ENCODE data around the gene SH2D3A. TPM values are rescaled to one million over a fixed set of nuclear protein-coding genes. Genes with fewer than 3 reads are reported as not detected.
A peak's percentile ranks its signal among the peaks of the same experiment; 100 is the strongest.
"Not testable (repeated sequence)": the region's sequence is repeated elsewhere in the genome, so short reads cannot be mapped to it uniquely, and the experiment has no call there.

The SH2D3A gene
- polyA plus RNA-seq, 3 donors from 2014 or later = 7.4 to 13.6 (median 7.7) TPM

DNA sequence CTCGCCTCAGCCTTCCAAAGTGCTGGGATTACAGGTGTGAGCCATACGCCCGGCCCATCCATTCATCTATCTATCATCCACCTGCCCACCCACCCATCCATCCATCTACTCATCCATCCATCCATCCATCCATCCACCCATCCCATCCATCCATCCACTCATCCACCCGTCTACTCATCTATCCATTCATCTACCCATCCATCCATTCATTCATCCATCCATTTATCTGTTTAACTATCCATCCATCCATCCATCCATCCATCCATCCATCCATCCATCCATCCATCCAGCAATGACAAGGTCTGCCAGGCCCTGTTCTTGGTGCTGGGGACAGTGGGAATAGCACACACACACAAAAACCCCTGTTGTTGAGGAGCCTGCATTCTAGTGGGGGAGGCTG, 9.8 kb upstream of the SH2D3A start:
- Mint-ChIP-seq H3K27me3 (ENCODE audit: low read depth in 3 of 3) (peaks cover 2 to 18% (median 8%) of the 10 kb centered on the region in 3 donors), H3K4me1 (peaks cover 70 to 77% of the 10 kb centered on the region in 2 donors), H3K4me3 (peak overlapping the region; percentile 23 to 75 (median 47)), H3K36me3 (peaks cover 20 to 32% (median 21%) of the 10 kb centered on the region in 3 donors), H3K27ac (peak overlapping the region; percentile 74 to 95 (median 88)), H3K9me3 (no peaks in the 10 kb centered on the region)
- DNase-seq = no peak

DNA sequence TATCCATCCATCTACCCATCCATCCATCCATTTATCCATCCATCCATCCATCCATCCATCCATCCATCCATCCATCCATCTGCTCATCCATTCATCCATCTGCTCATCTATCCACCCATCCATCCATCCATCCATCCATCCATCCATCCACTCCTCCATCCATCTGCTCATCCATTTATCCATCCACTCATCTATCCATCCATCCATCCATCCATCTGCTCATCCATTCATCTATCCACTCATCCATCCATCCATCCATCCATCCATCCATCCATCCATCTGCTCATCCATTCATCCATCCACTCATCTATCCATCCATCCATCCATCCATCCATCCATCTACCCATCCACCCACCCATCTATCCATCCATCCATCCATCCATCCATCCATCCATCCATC, 8.8 kb upstream of the SH2D3A start:
- Mint-ChIP-seq H3K4me1 (peaks cover 67 to 76% of the 10 kb centered on the region in 2 donors), H3K27me3 (ENCODE audit: low read depth in 3 of 3) (peaks cover 2 to 22% (median 8%) of the 10 kb centered on the region in 3 donors), H3K27ac (peak overlapping the region; percentile 48 to 92 (median 76)), H3K36me3 (peaks cover 20 to 24% (median 21%) of the 10 kb centered on the region in 3 donors), H3K4me3 (peak overlapping the region; percentile 16 to 61 (median 38))
- not testable (repeated sequence) for H3K9me3 Mint-ChIP-seq, DNase-seq

DNA sequence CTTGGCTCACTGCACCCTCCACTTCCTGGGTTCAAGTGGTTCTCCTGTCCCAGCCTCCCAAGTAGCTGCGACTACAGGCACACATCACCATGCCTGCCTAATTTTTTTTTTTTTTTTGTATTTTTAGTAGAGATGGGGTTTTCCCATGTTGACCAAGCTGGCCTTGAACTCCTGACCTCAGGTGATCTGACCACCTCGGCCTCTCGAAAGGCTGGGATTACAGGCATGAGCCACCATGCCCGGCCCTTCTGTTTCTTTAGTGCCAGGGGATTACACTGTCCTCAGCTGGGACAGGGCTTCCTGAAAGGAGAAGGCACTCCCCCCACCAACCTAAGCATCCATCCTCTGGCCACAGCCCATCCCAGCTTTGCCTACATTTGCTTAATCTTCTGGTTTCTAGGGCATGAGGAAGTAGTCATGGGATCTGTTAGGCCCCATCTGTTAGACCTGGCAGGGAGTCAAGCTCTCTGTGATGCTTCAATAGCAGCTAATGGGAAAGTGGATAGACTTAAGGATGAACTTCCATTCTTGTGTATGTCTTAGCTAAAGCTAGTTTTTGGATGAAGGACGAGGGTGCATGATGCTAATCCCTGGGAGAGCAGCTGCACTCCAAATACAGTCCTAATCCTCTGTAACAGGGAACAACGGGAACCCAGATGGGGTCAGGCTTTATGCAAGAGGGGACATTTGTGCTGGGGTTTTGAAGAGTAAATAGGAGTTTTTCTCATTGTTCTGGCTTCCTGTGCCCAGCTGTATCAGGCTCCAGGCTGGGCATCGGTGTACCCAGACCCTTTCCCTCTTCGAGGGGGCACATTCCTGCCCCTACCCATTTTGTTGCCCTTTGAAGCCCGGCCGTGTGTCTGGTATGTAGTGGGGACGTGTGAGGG, 7.8 kb upstream of the SH2D3A start:
- DNase-seq = no peak
- peaks cover 5 to 22% (median 8%) of the 10 kb centered on the region in 3 donors for H3K27me3 Mint-ChIP-seq (ENCODE audit: low read depth in 3 of 3)
- peak overlapping the region; percentile 71 to 92 (median 85) for H3K27ac Mint-ChIP-seq
- peak overlapping the region; percentile 64 to 91 (median 68) for H3K4me3 Mint-ChIP-seq
- H3K36me3 Mint-ChIP-seq = peaks cover 20 to 24% (median 21%) of the 10 kb centered on the region in 3 donors
- H3K4me1 Mint-ChIP-seq = peaks cover 65 to 76% of the 10 kb centered on the region in 2 donors
- H3K9me3 Mint-ChIP-seq = no peaks in the 10 kb centered on the region

DNA sequence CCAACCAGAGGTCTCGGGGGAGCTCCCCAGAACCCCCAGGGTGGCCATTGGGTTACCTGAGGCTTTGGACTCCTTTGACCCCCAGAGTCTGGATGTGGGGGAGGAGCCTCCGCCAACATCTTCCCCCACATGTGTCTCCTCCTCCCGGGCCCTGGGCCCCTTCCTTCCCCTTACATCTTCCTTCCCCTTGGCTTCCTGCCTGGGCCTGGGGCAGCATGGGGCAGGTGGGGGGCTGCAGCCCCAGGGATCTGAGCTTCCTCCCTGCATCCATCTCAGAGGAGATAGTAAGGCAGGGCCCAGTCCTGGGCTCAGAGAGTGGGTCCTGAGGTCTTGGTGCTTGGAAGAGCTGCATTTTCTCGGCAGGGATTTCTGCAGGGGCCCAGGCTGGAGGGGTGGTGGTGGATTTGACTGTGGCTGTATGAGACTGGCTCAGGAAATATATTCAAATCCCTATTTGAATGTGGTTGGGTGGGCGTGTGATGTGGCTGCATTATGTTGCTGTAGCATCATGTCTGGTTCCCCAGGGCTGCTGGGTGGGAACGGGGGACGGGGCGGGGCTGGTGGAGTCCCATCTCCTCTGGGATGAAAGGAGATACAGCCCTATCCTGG, 6.2 kb upstream of the SH2D3A start:
- Mint-ChIP-seq H3K9me3 (no peaks in the 10 kb centered on the region), H3K4me3 (peak overlapping the region; percentile 87 to 94 (median 91)), H3K36me3 (peaks cover 20 to 24% (median 21%) of the 10 kb centered on the region in 3 donors), H3K4me1 (peaks cover 58 to 65% of the 10 kb centered on the region in 2 donors), H3K27ac (peak overlapping the region; percentile 92 to 99 (median 96)), H3K27me3 (ENCODE audit: low read depth in 3 of 3) (peaks cover 5 to 23% (median 8%) of the 10 kb centered on the region in 3 donors)
- DNase-seq = peak; percentile 32 to 45 (median 42)

DNA sequence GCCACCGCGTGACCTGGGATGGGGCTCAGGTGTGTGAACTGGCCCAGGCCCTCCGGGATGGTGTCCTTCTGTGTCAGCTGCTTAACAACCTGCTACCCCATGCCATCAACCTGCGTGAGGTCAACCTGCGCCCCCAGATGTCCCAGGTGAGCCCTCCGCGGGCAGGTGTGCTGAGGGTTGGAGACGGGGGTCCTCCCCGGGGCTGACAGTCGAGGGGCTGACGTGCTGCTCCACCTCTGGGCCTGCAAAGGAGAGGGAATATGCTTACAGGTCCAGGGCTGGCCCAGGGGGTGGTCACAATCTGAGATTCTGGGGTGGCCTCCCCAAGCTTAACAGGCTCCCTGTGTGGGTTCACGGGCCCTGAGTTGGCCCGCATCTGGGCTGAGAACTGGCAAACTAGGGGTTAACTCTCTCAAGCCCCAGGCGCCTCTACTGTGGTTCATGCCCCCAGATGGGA, 5.7 kb upstream of the SH2D3A start:
- Mint-ChIP-seq H3K27me3 (ENCODE audit: low read depth in 3 of 3) (peaks cover 3 to 26% (median 9%) of the 10 kb centered on the region in 3 donors), H3K36me3 (peaks cover 20 to 24% (median 21%) of the 10 kb centered on the region in 3 donors), H3K27ac (peak overlapping the region; percentile 92 to 99 (median 96)), H3K4me3 (peak overlapping the region; percentile 87 to 94 (median 91)), H3K9me3 (no peaks in the 10 kb centered on the region), H3K4me1 (peaks cover 58 to 65% of the 10 kb centered on the region in 2 donors)
- DNase-seq = no peak

DNA sequence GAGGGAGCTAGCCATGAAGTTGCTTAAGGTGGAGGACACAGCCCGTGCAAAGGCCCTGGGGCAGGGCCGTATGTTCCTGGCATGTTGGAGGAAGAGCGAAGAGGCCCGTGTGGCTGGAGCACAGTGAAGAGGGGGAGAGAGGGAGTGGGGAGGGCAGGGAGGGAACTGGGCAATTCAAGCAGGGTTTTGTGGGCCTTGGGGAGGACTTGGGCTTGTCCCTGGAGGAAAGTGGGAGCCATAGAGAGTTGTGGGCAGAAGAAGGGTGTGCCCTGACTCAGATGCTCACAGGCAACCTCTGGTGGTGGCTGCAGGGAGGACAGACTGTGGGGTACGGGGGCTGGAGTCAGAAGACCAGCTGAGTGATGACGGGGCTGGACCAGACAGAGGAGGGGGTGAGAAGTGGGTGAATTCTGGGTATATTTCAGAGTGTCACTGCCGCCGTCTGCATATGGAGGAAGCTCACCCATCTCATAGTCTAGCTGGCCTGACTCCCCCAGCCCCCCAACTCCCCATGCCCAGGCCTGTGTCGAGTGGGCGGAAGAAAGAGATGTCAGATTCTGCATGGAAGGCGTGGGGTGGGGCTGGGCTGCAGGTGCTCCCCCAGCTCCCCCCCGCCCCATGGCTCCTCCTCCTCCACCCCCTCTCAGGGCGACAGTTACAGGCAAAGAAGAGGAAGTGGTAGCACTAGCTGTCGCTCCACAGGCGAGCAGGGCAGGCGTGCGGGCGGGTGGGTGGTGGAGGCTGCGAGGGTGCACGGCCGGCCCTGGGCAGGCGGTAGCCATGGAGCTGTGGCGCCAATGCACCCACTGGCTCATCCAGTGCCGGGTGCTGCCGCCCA, 5.0 kb upstream of the SH2D3A start, which contains the start of gene VAV1:
VAV1 (plus strand) TSS at position 681 of the 838 bp plus-strand sequence; CDS start at position 781, 100 bp downstream.
- peak; percentile 84 to 88 (median 86) for DNase-seq
- Mint-ChIP-seq H3K4me3 (peak within 1 kb of the TSS; percentile 87 to 94 (median 91)), H3K9me3 (no peaks in the 10 kb centered on the region), H3K4me1 (peaks cover 58 to 65% of the 10 kb centered on the region in 2 donors), H3K27ac (peak within 1 kb of the TSS; percentile 92 to 99 (median 96)), H3K36me3 (peaks cover 17 to 21% (median 17%) of the 10 kb centered on the region in 3 donors), H3K27me3 (ENCODE audit: low read depth in 3 of 3) (peaks cover 3 to 26% (median 12%) of the 10 kb centered on the region in 3 donors)

DNA sequence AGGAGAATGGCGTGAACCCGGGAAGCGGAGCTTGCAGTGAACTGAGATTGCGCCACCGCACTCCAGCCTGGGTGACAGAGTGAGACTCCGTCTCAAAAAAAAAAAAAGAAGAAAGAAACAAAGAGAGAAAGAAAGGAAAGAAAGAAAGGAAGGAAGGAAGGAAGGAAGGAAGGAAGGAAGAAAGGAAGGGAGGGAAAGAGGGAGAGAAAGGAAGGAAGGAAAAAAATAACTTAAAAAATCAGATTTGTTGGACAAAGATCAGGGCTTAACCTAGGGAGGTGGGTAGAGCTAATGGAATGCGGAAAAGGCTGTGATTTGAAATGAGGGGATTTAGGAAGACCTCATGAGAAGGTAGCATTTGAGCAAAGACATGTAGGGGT, 4.4 kb upstream of the SH2D3A start:
- DNase-seq, H3K9me3 Mint-ChIP-seq: not testable (repeated sequence)
- H3K27ac Mint-ChIP-seq = peak overlapping the region; percentile 92 to 99 (median 96)
- peaks cover 12 to 15% (median 12%) of the 10 kb centered on the region in 3 donors for H3K36me3 Mint-ChIP-seq
- H3K27me3 Mint-ChIP-seq (ENCODE audit: low read depth in 3 of 3) = peaks cover 3 to 29% (median 12%) of the 10 kb centered on the region in 3 donors
- H3K4me1 Mint-ChIP-seq = peaks cover 58 to 65% of the 10 kb centered on the region in 2 donors
- H3K4me3 Mint-ChIP-seq = peak overlapping the region; percentile 69 to 94 (median 91)

DNA sequence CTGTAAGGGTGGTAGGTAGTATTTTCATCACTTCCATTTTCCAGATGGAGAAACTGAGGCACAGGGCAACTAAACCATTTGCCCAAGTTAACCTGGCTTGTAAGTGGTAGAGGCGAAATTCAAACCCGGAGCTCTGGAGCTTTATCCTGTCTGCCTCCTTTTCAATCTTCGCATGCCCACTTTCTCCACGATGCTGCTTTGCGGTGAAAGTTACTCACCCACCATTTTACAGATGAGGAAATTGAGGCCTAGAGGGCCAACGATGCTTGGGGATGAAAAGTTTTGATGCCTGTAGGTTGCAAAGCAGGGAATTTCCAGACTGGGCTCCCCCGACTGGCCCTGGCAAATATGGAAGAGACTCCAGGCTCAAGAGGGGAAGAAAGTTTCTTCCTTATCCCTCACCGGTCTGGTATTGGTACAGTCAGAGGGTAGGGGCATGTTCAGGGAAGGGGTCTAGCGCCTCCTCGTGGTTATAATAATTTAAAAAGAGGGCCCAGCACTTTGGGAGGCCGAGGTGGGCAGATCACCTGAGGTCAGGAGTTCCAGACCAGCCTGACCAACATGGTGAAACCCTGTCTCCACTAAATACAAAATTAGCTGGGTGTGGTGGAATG, 1.9 kb upstream of the SH2D3A start:
- H3K4me1 Mint-ChIP-seq = peaks cover 43 to 53% of the 10 kb centered on the region in 2 donors

DNA sequence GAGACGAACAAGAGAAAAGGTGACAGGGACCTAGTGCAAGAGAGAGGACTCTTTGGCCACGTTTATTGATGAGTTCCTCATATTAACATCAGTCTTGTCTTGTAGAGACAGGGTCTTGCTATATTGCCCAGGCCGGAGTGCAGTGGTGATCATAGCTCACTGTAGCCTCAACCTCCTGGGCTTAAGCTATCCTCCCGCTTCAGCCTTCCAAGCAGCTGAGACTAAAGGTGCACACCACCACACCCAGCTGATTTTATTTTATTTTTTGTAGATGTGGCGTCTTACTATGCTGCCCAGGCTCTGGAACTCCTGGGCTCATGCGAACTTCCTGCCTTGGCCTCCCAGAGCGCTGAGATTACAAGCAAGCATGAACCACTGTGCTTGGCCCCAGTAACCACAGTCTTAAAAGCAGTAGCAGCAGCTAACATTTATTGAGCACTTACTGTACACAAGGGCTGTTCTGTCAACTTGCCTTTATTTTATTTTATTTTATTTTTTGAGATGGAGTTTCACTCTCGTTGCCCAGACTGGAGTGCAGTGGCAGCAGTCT, 1.1 kb upstream of the SH2D3A start:
- Mint-ChIP-seq H3K4me1 (peaks cover 37 to 47% of the 10 kb centered on the region in 2 donors), H3K9me3 (no peaks in the 10 kb centered on the region), H3K27ac (peak overlapping the region; percentile 90 to 99 (median 98)), H3K27me3 (ENCODE audit: low read depth in 3 of 3) (peaks cover 3 to 25% (median 9%) of the 10 kb centered on the region in 3 donors), H3K36me3 (no peaks in the 10 kb centered on the region), H3K4me3 (peak overlapping the region; percentile 88 to 98 (median 92))
- no peak for DNase-seq

More for the DNA sequence above, 1.9 kb upstream of the SH2D3A start:
- peak overlapping the region; percentile 68 to 99 (median 90) for H3K27ac Mint-ChIP-seq
- no peaks in the 10 kb centered on the region for H3K36me3 Mint-ChIP-seq
- H3K27me3 Mint-ChIP-seq (ENCODE audit: low read depth in 3 of 3) = peaks cover 3 to 25% (median 12%) of the 10 kb centered on the region in 3 donors
- no peaks in the 10 kb centered on the region for H3K9me3 Mint-ChIP-seq
- H3K4me3 Mint-ChIP-seq = peak overlapping the region in 2 of 5 donors; percentile 9 to 45
- DNase-seq = peak in 1 of 3 donors; percentile 30

DNA sequence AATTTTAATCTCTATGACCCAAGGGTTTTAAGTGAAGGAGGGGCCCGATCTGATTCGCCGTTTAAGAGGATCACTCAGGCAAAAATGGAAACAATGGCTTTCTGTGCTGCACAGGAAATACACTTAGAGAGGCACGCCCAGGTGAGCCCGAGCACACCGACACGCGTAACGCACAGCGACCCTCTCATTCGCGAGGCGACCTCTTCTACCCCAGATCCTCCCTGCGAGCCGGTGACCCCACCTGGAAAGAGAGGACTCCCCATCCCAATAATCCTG, 216 bp downstream of the SH2D3A start:
- H3K27me3 Mint-ChIP-seq (ENCODE audit: low read depth in 3 of 3) = peaks cover 3 to 18% (median 4%) of the 10 kb centered on the region in 3 donors
- H3K4me3 Mint-ChIP-seq = peak overlapping the region; percentile 88 to 98 (median 92)
- H3K4me1 Mint-ChIP-seq = peaks cover 33 to 41% of the 10 kb centered on the region in 2 donors
- DNase-seq = peak in 1 of 3 donors; percentile 45
- H3K27ac Mint-ChIP-seq = peak overlapping the region; percentile 90 to 99 (median 98)
- no peaks in the 10 kb centered on the region for H3K36me3 Mint-ChIP-seq
- H3K9me3 Mint-ChIP-seq = no peaks in the 10 kb centered on the region

DNA sequence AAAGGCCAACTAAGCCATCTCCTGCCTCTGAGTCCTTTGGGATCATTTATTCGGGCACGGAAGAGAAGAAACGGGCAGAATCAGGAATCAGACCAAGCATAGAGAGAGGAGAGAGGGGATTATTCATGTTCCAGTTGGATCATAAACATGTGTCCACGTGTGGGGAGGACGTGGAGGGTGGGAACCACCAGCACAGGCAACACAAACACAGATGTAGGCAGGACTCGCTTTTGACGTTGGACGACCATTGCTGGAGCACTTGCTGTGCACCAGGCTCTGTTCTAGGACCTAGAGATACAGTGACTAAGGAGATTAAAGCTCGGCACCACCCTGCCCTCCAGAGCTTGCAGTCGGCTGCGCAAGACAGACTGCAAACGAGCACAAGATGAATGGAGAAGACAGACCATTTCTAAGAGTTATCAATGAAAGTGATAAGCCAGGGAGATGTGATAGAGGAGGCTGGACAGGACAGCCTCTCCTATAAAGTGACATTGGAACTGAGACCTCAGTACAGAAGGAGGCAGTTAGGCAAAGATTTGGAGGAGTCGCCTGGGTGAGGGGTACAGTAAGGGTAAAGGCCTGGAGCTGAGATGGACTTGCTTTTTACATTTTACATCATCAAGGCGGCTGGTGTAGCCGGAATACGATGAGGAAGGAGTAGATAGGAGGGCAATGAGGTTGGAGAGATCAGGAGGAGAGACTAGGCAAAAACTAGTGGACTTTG, 716 bp downstream of the SH2D3A start:
- Mint-ChIP-seq H3K36me3 (no peaks in the 10 kb centered on the region), H3K27ac (peak overlapping the region; percentile 90 to 99 (median 98)), H3K4me3 (peak overlapping the region; percentile 88 to 98 (median 92)), H3K4me1 (peaks cover 28 to 36% of the 10 kb centered on the region in 2 donors), H3K9me3 (no peaks in the 10 kb centered on the region), H3K27me3 (ENCODE audit: low read depth in 3 of 3) (peaks cover 3 to 14% (median 4%) of the 10 kb centered on the region in 3 donors)
- DNase-seq = no peak
